WTC11 (cell line): ENCODE results near the gene TBCE. TPM values are rescaled to one million over a fixed set of nuclear protein-coding genes. Genes with fewer than 3 reads are reported as not detected.

Experiments
- ATAC-seq: fragments of 200-7000 bp; cut with Tn5 transposase; 2 replicates; pipeline ENCODE4 v1.10.0; 2021; ENCODE audit warnings: mild to moderate bottlenecking, moderate library complexity
- CTCF ChIA-PET: fragments of 300-600 bp; sonication (Branson Sonifier 250); formaldehyde crosslinking; loops from one replicate; lab custom pipeline; 2021; ENCODE audit warnings: antibody characterized with exemption; lab: Charles Lee
- POLR2A ChIA-PET: fragments of 350-600 bp; sonication (Branson Sonifier 250); formaldehyde crosslinking; loops from one replicate; lab custom pipeline; 2021; ENCODE audit warnings: antibody characterized with exemption; lab: Charles Lee
- DNase-seq: peaks from one replicate; pipeline ENCODE4 v3.0.0; 2021; ENCODE audit warnings: low spot score
- H3K27ac Mint-ChIP-seq: 2 replicates; pipeline ENCODE4 v1.8.0; 2021; ENCODE audit warnings: mixed read lengths
- H3K27me3 Mint-ChIP-seq: 2 replicates; pipeline ENCODE4 v1.8.0; 2021; ENCODE audit warnings: low read depth, mild to moderate bottlenecking, moderate library complexity, mixed read lengths
- H3K36me3 Mint-ChIP-seq: 2 replicates; pipeline ENCODE4 v1.8.0; 2021; ENCODE audit warnings: mixed read lengths
- H3K4me1 Mint-ChIP-seq: 2 replicates; pipeline ENCODE4 v1.8.0; 2022; ENCODE audit warnings: mixed read lengths
- H3K4me3 Mint-ChIP-seq: 2 replicates; pipeline ENCODE4 v1.8.0; 2021; ENCODE audit warnings: mild to moderate bottlenecking, moderate library complexity, mixed read lengths
- H3K9me3 Mint-ChIP-seq: 2 replicates; pipeline ENCODE4 v1.8.0; 2021; ENCODE audit warnings: mixed read lengths
- CREB1 ChIP-seq: sonication (generic); formaldehyde crosslinking; IDR thresholded peaks from 2 replicates; pipeline ENCODE4 v1.8.0; 2023; ENCODE audit warnings: mild to moderate bottlenecking, missing genetic modification reagents
- ESRRA ChIP-seq: sonication (generic); formaldehyde crosslinking; IDR thresholded peaks from 2 replicates; pipeline ENCODE4 v1.8.1; 2022; ENCODE audit warnings: mild to moderate bottlenecking, missing genetic modification reagents, borderline replicate concordance
- FOXP1 ChIP-seq: sonication (generic); formaldehyde crosslinking; IDR thresholded peaks from 2 replicates; pipeline ENCODE4 v1.8.0; 2022; ENCODE audit warnings: missing genetic modification reagents, mild to moderate bottlenecking, moderate library complexity, borderline replicate concordance
- HMGA2 ChIP-seq: fragments of 250-450 bp; sonication (Bioruptor Pico); IDR thresholded peaks from 2 replicates; pipeline ENCODE4 v1.4.0; 2021; ENCODE audit warnings: mild to moderate bottlenecking, moderate library complexity
- RELA ChIP-seq: sonication (generic); formaldehyde crosslinking; IDR thresholded peaks from 2 replicates; pipeline ENCODE4 v1.8.1; 2022; ENCODE audit warnings: missing genetic modification reagents, mild to moderate bottlenecking, borderline replicate concordance
- SMAD3 ChIP-seq: sonication (generic); formaldehyde crosslinking; IDR thresholded peaks from 2 replicates; pipeline ENCODE4 v1.8.0; 2022; ENCODE audit warnings: missing genetic modification reagents, mild to moderate bottlenecking, borderline replicate concordance
- SMAD4 ChIP-seq: sonication (generic); formaldehyde crosslinking; IDR thresholded peaks from 2 replicates; pipeline ENCODE4 v1.8.0; 2022; ENCODE audit warnings: mild to moderate bottlenecking, missing genetic modification reagents
- SP1 ChIP-seq: sonication (generic); formaldehyde crosslinking; conservative IDR thresholded peaks from 2 replicates; pipeline ENCODE4 v1.8.1; 2022; ENCODE audit warnings: missing genetic modification reagents
- TP53 ChIP-seq: sonication (generic); formaldehyde crosslinking; IDR thresholded peaks from 2 replicates; pipeline ENCODE4 v1.8.1; 2023; ENCODE audit warnings: mild to moderate bottlenecking, missing genetic modification reagents
- ZNF232 ChIP-seq: sonication (generic); formaldehyde crosslinking; IDR thresholded peaks from 2 replicates; pipeline ENCODE4 v1.8.0; 2022; ENCODE audit warnings: mild to moderate bottlenecking, missing genetic modification reagents
- ZNF671 ChIP-seq: fragments of 250-450 bp; sonication (Bioruptor Pico); IDR thresholded peaks from 2 replicates; pipeline ENCODE4 v1.8.0; 2021; ENCODE audit warnings: mild to moderate bottlenecking
- total RNA-seq: library from RNA; stranded (reverse); gene quantifications from 3 replicates; pipeline ENCODE4 v1.2.3, GENCODE V29; 2021
- TF ChIP-seq, protein P1 (sequence below): sonication (generic); formaldehyde crosslinking; conservative IDR thresholded peaks from 2 replicates; pipeline ENCODE4 v1.8.1; 2022; ENCODE audit warnings: mild to moderate bottlenecking, missing genetic modification reagents
- TF ChIP-seq, protein P2 (sequence below): sonication (generic); formaldehyde crosslinking; IDR thresholded peaks from 2 replicates; pipeline ENCODE4 v1.8.0; 2023; ENCODE audit warnings: missing genetic modification reagents, mild to moderate bottlenecking, borderline replicate concordance
- TF ChIP-seq, protein P3 (sequence below): sonication (generic); formaldehyde crosslinking; IDR thresholded peaks from 2 replicates; pipeline ENCODE4 v1.8.1; 2022; ENCODE audit warnings: missing genetic modification reagents, borderline replicate concordance
- TF ChIP-seq, protein P4 (sequence below): sonication (generic); formaldehyde crosslinking; IDR thresholded peaks from 2 replicates; pipeline ENCODE4 v1.8.0; 2023; ENCODE audit warnings: mild to moderate bottlenecking, missing genetic modification reagents
- TF ChIP-seq, protein P5 (sequence below): fragments of 250-450 bp; sonication (Bioruptor Pico); IDR thresholded peaks from 2 replicates; pipeline ENCODE4 v1.9.0; 2021; ENCODE audit warnings: mild to moderate bottlenecking

The TBCE gene
- total RNA-seq, 1 experiment from 2014 or later = 34.8 TPM

DNA sequence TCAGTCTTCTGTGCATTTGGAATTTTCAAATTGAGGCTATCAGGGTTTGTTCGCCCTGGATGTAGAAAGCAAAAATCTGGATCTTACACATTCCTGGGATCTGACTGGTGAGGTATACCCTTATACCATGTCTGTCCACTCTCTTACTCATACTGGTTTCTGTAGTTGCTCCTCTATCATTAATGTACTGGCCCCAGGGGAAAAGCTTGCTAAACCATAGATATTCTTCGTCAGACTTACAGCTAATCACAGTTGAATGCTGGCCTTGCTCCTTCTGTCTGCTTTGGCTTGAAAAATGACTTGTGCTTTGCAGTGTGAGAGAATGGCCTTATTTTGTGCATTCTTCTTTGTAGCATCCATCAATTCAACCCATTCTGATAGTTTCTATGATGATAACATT lies 30.5 kb downstream of the TBCE start:
- H3K4me3 Mint-ChIP-seq = no peak overlapping the region
- no peak for ATAC-seq
- H3K36me3 Mint-ChIP-seq = peaks cover 8% of the 10 kb centered on the region
- TF ChIP-seq, protein P1, sequence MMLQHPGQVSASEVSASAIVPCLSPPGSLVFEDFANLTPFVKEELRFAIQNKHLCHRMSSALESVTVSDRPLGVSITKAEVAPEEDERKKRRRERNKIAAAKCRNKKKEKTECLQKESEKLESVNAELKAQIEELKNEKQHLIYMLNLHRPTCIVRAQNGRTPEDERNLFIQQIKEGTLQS = no peak
- TF ChIP-seq ESRRA (CRISPR knock-in tag) = no peak
- TF ChIP-seq, protein P2, sequence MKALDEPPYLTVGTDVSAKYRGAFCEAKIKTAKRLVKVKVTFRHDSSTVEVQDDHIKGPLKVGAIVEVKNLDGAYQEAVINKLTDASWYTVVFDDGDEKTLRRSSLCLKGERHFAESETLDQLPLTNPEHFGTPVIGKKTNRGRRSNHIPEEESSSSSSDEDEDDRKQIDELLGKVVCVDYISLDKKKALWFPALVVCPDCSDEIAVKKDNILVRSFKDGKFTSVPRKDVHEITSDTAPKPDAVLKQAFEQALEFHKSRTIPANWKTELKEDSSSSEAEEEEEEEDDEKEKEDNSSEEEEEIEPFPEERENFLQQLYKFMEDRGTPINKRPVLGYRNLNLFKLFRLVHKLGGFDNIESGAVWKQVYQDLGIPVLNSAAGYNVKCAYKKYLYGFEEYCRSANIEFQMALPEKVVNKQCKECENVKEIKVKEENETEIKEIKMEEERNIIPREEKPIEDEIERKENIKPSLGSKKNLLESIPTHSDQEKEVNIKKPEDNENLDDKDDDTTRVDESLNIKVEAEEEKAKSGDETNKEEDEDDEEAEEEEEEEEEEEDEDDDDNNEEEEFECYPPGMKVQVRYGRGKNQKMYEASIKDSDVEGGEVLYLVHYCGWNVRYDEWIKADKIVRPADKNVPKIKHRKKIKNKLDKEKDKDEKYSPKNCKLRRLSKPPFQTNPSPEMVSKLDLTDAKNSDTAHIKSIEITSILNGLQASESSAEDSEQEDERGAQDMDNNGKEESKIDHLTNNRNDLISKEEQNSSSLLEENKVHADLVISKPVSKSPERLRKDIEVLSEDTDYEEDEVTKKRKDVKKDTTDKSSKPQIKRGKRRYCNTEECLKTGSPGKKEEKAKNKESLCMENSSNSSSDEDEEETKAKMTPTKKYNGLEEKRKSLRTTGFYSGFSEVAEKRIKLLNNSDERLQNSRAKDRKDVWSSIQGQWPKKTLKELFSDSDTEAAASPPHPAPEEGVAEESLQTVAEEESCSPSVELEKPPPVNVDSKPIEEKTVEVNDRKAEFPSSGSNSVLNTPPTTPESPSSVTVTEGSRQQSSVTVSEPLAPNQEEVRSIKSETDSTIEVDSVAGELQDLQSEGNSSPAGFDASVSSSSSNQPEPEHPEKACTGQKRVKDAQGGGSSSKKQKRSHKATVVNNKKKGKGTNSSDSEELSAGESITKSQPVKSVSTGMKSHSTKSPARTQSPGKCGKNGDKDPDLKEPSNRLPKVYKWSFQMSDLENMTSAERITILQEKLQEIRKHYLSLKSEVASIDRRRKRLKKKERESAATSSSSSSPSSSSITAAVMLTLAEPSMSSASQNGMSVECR (CRISPR knock-in tag) = no peak
- TF ChIP-seq SMAD4 (CRISPR knock-in tag) = no peak
- TF ChIP-seq, protein P3, sequence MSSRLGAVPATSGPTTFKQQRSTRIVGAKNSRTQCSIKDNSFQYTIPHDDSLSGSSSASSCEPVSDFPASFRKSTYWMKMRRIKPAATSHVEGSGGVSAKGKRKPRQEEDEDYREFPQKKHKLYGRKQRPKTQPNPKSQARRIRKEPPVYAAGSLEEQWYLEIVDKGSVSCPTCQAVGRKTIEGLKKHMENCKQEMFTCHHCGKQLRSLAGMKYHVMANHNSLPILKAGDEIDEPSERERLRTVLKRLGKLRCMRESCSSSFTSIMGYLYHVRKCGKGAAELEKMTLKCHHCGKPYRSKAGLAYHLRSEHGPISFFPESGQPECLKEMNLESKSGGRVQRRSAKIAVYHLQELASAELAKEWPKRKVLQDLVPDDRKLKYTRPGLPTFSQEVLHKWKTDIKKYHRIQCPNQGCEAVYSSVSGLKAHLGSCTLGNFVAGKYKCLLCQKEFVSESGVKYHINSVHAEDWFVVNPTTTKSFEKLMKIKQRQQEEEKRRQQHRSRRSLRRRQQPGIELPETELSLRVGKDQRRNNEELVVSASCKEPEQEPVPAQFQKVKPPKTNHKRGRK (CRISPR knock-in tag) = no peak
- TF ChIP-seq ZNF671 = no peak
- POLR2A ChIA-PET = no interaction called here
- no peaks in the 10 kb centered on the region for H3K27me3 Mint-ChIP-seq
- H3K27ac Mint-ChIP-seq = no peak overlapping the region; the same call in 1 of the 2 replicates
- peaks cover 9% of the 10 kb centered on the region for H3K4me1 Mint-ChIP-seq
- CTCF ChIA-PET = interaction anchor here (0.7 kb wide), 2 partner anchors 92 to 1784 kb away, joined by 3 to 4 read pairs; partner anchors contain the start of gene KCNK1
- DNase-seq = no peak
- peaks cover 9% of the 10 kb centered on the region for H3K9me3 Mint-ChIP-seq

DNA sequence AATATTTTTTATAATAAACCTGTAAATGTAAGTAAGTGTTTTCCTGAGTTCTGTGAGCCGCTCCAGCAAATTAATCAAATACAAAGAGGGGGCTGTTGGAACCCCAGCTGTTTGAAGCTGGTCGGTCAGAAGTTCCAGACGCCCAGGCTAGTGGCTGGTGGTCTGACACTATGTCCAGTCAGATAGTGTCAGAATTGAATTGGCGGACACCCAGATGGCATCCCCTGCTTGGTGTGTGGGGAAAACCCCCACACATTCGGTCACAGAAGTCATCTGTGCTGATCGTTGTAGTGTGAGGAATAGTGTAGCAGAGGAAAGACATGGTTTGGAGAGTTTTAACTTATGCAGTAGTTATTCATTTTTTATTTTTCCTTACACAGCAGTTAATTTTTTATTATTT lies 32.4 kb downstream of the TBCE start:
- DNase-seq = no peak
- CTCF ChIA-PET = no interaction called here

More for the DNA sequence above, 32.4 kb downstream of the TBCE start:
- H3K4me3 Mint-ChIP-seq = no peak overlapping the region
- peaks cover 12% of the 10 kb centered on the region for H3K36me3 Mint-ChIP-seq
- H3K4me1 Mint-ChIP-seq = peaks cover 9% of the 10 kb centered on the region
- H3K27me3 Mint-ChIP-seq = no peaks in the 10 kb centered on the region
- no peak for ATAC-seq
- POLR2A ChIA-PET = interaction anchor here (1.4 kb wide), 1 partner anchor 32 kb away, joined by 4 read pairs; the partner anchor contains the start of gene TBCE
- peaks cover 9% of the 10 kb centered on the region for H3K9me3 Mint-ChIP-seq
- TF ChIP-seq SP1 (CRISPR knock-in tag) (no peak), SMAD3 (no peak), HMGA2 (CRISPR knock-in tag) (no peak), FOXP1 (no peak), RELA (CRISPR knock-in tag) (no peak), ZNF232 (no peak), CREB1 (CRISPR knock-in tag) (no peak), TP53 (no peak), ESRRA (CRISPR knock-in tag) (no peak)
- TF ChIP-seq, protein P4, sequence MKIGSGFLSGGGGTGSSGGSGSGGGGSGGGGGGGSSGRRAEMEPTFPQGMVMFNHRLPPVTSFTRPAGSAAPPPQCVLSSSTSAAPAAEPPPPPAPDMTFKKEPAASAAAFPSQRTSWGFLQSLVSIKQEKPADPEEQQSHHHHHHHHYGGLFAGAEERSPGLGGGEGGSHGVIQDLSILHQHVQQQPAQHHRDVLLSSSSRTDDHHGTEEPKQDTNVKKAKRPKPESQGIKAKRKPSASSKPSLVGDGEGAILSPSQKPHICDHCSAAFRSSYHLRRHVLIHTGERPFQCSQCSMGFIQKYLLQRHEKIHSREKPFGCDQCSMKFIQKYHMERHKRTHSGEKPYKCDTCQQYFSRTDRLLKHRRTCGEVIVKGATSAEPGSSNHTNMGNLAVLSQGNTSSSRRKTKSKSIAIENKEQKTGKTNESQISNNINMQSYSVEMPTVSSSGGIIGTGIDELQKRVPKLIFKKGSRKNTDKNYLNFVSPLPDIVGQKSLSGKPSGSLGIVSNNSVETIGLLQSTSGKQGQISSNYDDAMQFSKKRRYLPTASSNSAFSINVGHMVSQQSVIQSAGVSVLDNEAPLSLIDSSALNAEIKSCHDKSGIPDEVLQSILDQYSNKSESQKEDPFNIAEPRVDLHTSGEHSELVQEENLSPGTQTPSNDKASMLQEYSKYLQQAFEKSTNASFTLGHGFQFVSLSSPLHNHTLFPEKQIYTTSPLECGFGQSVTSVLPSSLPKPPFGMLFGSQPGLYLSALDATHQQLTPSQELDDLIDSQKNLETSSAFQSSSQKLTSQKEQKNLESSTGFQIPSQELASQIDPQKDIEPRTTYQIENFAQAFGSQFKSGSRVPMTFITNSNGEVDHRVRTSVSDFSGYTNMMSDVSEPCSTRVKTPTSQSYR (CRISPR knock-in tag) = no peak
- TF ChIP-seq, protein P5, sequence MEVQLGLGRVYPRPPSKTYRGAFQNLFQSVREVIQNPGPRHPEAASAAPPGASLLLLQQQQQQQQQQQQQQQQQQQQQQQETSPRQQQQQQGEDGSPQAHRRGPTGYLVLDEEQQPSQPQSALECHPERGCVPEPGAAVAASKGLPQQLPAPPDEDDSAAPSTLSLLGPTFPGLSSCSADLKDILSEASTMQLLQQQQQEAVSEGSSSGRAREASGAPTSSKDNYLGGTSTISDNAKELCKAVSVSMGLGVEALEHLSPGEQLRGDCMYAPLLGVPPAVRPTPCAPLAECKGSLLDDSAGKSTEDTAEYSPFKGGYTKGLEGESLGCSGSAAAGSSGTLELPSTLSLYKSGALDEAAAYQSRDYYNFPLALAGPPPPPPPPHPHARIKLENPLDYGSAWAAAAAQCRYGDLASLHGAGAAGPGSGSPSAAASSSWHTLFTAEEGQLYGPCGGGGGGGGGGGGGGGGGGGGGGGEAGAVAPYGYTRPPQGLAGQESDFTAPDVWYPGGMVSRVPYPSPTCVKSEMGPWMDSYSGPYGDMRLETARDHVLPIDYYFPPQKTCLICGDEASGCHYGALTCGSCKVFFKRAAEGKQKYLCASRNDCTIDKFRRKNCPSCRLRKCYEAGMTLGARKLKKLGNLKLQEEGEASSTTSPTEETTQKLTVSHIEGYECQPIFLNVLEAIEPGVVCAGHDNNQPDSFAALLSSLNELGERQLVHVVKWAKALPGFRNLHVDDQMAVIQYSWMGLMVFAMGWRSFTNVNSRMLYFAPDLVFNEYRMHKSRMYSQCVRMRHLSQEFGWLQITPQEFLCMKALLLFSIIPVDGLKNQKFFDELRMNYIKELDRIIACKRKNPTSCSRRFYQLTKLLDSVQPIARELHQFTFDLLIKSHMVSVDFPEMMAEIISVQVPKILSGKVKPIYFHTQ (CRISPR knock-in tag) = no peak
- TF ChIP-seq, protein P3 (CRISPR knock-in tag) = no peak
- TF ChIP-seq, protein P1 = no peak
- peak overlapping the region; percentile 65; the same call in 1 of the 2 replicates for H3K27ac Mint-ChIP-seq
